OCI-LY3 (cell line): ENCODE data around the gene ID3.

ENCODE experiments used
- H2AFZ ChIP-seq: fragments of 200-600, 300-600 bp; shearing (Covaris generic); 2 replicates; pipeline ENCODE4 v1.6.0; 2014; ENCODE audit warnings: antibody characterized with exemption, low read depth, low read length
- H3K27ac ChIP-seq: fragments of 200-600, 300-600 bp; sonication (generic); 2 replicates; pipeline ENCODE4 v1.5.1; 2014; ENCODE audit warnings: mild to moderate bottlenecking, low read length, moderate library complexity, mixed read lengths
- H3K27me3 ChIP-seq: fragments of 200-600, 300-600 bp; sonication (generic); 2 replicates; pipeline ENCODE4 v1.6.1; 2014; ENCODE audit warnings: low read depth, low read length, mixed read lengths
- H3K36me3 ChIP-seq: fragments of 200-600, 300-600 bp; sonication (generic); replicated peaks from 2 replicates; pipeline ENCODE3; 2014; ENCODE audit warnings: low read depth, low read length, mixed read lengths
- H3K4me1 ChIP-seq: fragments of 300-600, 200-600 bp; sonication (generic); 2 replicates; pipeline ENCODE4 v1.6.1; 2014; ENCODE audit warnings: low read length, mixed read lengths
- H3K4me2 ChIP-seq: fragments of 200-600, 300-600 bp; sonication (generic); 2 replicates; pipeline ENCODE4 v1.6.1; 2014; ENCODE audit warnings: low read length, mixed read lengths
- H3K4me3 ChIP-seq: fragments of 300-600, 200-600 bp; sonication (generic); 2 replicates; pipeline ENCODE4 v1.5.1; 2014; ENCODE audit warnings: antibody characterized with exemption, mild to moderate bottlenecking, low read length, moderate library complexity
- H3K79me2 ChIP-seq: fragments of 300-600, 200-600 bp; shearing (Covaris generic); 2 replicates; pipeline ENCODE4 v1.6.1; 2014; ENCODE audit warnings: mild to moderate bottlenecking, low read length, mixed read lengths
- H3K9ac ChIP-seq: fragments of 300-600, 200-600 bp; shearing (Covaris generic); 2 replicates; pipeline ENCODE4 v1.6.0; 2014; ENCODE audit warnings: mild to moderate bottlenecking, low read length, moderate library complexity
- H3K9me3 ChIP-seq: fragments of 200-600, 300-600 bp; shearing (Covaris generic); 2 replicates; pipeline ENCODE4 v1.6.1; 2014; ENCODE audit warnings: low read length, mixed read lengths; ENCODE audit not compliant: insufficient read depth
- H4K20me1 ChIP-seq: fragments of 200-600, 300-600 bp; sonication (generic); 2 replicates; pipeline ENCODE4 v1.6.1; 2016; ENCODE audit warnings: low read length, mixed read lengths; ENCODE audit not compliant: insufficient read depth
- EZH2phosphoT487 ChIP-seq: fragments of 200-600 bp; shearing (Covaris generic); IDR thresholded peaks from 2 replicates; pipeline ENCODE4 v1.6.1; 2018; ENCODE audit warnings: antibody characterized with exemption, mixed run types, low read depth
- TF ChIP-seq, protein P1 (sequence below): fragments of 200-600, 300-600 bp; sonication (generic); IDR thresholded peaks from 2 replicates; pipeline ENCODE4 v1.5.1; 2014; ENCODE audit warnings: antibody characterized with exemption, low read length, low read depth

ID3 gene

DNA sequence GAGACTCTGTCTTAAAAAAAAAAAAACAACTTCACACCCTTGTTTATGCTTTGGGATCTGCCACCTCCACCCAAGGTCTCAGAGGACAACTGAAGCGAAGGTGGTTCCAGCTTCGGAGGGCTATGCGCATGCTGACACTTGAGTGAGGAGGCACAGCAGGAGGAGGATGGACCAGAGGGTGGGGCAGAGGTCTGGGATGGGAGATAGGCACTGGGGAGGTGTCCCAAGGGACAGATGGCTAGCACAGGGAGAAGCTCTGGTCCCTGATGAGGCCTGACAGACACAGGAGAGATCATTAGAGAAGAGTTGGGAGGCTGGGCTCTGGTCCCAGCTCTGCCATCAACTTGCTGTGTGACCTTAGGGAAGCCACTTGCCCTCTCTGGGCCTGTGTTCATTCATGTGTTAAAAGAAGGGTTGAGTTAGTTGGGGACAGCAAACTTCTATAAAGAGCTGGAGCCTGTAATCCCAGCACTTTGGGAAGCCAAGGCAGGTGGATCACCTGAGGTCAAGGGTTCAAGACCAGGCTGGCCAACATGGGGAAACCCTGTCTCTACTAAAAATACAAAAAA, 45.1 kb downstream of the ID3 start:
- H3K4me1 ChIP-seq: peaks cover 7% of the 10 kb centered on the region
- no peaks in the 10 kb centered on the region for H3K9me3 ChIP-seq
- H3K4me3 ChIP-seq: no peak overlapping the region
- no peaks in the 10 kb centered on the region for H3K36me3 ChIP-seq
- TF ChIP-seq, protein P1, sequence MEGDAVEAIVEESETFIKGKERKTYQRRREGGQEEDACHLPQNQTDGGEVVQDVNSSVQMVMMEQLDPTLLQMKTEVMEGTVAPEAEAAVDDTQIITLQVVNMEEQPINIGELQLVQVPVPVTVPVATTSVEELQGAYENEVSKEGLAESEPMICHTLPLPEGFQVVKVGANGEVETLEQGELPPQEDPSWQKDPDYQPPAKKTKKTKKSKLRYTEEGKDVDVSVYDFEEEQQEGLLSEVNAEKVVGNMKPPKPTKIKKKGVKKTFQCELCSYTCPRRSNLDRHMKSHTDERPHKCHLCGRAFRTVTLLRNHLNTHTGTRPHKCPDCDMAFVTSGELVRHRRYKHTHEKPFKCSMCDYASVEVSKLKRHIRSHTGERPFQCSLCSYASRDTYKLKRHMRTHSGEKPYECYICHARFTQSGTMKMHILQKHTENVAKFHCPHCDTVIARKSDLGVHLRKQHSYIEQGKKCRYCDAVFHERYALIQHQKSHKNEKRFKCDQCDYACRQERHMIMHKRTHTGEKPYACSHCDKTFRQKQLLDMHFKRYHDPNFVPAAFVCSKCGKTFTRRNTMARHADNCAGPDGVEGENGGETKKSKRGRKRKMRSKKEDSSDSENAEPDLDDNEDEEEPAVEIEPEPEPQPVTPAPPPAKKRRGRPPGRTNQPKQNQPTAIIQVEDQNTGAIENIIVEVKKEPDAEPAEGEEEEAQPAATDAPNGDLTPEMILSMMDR: no peak
- H3K4me2 ChIP-seq: no peak overlapping the region
- H3K27me3 ChIP-seq: no peaks in the 10 kb centered on the region
- no peaks in the 10 kb centered on the region for H3K79me2 ChIP-seq
- no peak overlapping the region for H3K27ac ChIP-seq
- H2AFZ ChIP-seq: no peak overlapping the region
- no peak overlapping the region for H3K9ac ChIP-seq
- H4K20me1 ChIP-seq: no peaks in the 10 kb centered on the region

DNA sequence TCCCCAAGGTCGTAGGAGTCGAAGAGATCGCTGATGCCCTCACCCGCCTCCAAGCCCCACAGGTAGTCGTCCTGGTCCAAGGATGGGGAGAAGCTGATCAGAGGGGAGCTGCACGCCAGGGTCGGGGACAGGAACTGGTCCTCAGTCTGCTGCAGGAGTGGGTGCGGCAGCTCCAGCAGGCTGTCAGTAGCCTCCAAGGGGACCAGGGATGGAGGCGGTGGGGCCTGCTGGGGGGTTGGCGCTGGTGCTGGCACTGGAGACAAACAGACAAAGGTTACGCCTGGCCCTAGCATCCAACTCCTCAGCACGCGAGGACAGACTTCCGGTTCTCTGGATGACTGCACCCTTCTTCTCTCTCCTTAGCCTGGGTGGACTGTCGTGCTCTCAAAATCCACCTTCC, 49.4 kb downstream of the ID3 start:
- no peak overlapping the region for H3K27ac ChIP-seq
- peaks cover 7% of the 10 kb centered on the region for H3K4me1 ChIP-seq
- H3K36me3 ChIP-seq: no peaks in the 10 kb centered on the region
- no peaks in the 10 kb centered on the region for H3K9me3 ChIP-seq
- TF ChIP-seq, protein P1: no peak
- no peak for TF ChIP-seq EZH2phosphoT487
- no peak overlapping the region for H3K4me2 ChIP-seq
- H4K20me1 ChIP-seq: no peaks in the 10 kb centered on the region
- H3K79me2 ChIP-seq: no peaks in the 10 kb centered on the region
- H3K9ac ChIP-seq: no peak overlapping the region
- H3K27me3 ChIP-seq: no peaks in the 10 kb centered on the region
- no peak overlapping the region for H3K4me3 ChIP-seq
- no peak overlapping the region for H2AFZ ChIP-seq
